BJ (cell line): ENCODE results near the gene CMPK1. TPM values are rescaled to one million over a fixed set of nuclear protein-coding genes. Genes with fewer than 3 reads are reported as not detected.

ENCODE experiments used
- CTCF ChIA-PET: fragments of 350-600 bp; formaldehyde crosslinking; extraction: SDS; loops from one replicate; lab custom pipeline; 2021; ENCODE audit warnings: antibody characterized with exemption, inconsistent platforms; lab: Yijun Ruan, JAX
- POLR2A ChIA-PET: fragments of 300-600 bp; sonication (Branson Sonifier 250); formaldehyde crosslinking; extraction: SDS; loops from one replicate; lab custom pipeline; 2021; ENCODE audit warnings: antibody characterized with exemption; lab: Charles Lee
- DNase-seq: peaks from one replicate; pipeline ENCODE4 v3.0.0-alpha.2; 2011; ENCODE audit warnings: low read depth
- H3K27me3 ChIP-seq: 2 replicates; pipeline ENCODE4 v1.6.0; 2011; ENCODE audit warnings: low read length; ENCODE audit not compliant: control insufficient read depth, insufficient read depth
- H3K36me3 ChIP-seq: 2 replicates; pipeline ENCODE4 v1.5.1; 2011; ENCODE audit warnings: low read length; ENCODE audit not compliant: control insufficient read depth, insufficient read depth
- H3K4me3 ChIP-seq: 2 replicates; pipeline ENCODE4 v1.5.1; 2011; ENCODE audit warnings: low read depth, mild to moderate bottlenecking, control low read depth, low read length
- polyA plus RNA-seq: library from polyadenylated mRNA; depleted of rRNA; stranded (reverse); fragments of >200 nt; gene quantifications from 2 replicates; pipeline ENCODE4 v1.2.3, GENCODE V29; 2011
- TF ChIP-seq, protein P1 (sequence below): IDR thresholded peaks from 2 replicates; pipeline ENCODE4 v1.5.1; 2011; ENCODE audit warnings: low read depth, mild to moderate bottlenecking, control low read depth, inconsistent platforms, low read length, moderate library complexity; ENCODE audit not compliant: insufficient read depth

CMPK1 gene
- polyA plus RNA-seq, 1 experiment: 22.5 TPM

DNA sequence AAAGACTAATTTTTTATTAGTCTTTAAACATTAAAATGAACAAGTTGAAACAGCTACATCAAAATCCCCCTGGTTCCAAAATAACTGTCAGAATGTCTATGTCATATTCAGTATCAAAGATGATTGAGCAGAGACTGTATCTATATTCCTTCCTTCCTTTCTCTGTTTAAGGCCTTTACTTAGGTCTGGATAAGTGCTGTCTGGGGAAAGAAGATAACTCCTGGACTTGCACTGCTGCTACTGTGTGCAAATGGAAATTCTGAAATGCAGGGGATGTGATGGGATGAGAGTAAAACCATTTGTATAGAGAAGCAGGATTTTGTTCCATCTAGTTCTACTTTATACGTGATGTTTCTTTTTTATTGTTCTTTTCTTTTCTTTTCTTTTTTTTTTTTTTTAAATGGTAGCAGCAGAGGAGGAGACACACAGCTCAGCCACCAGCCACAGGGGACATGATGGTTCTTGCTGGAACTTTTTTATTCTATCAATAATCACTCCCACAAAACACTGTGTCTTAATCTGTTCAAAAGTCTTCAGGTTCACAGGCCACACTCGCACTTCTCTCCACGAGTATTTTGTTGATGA lies 48.9 kb downstream of the CMPK1 start:
- Histone ChIP-seq H3K4me3 (no peak overlapping the region), H3K36me3 (peaks cover 1% of the 10 kb centered on the region; the same call in 1 of the 2 replicates), H3K27me3 (no peaks in the 10 kb centered on the region)
- TF ChIP-seq, protein P1, sequence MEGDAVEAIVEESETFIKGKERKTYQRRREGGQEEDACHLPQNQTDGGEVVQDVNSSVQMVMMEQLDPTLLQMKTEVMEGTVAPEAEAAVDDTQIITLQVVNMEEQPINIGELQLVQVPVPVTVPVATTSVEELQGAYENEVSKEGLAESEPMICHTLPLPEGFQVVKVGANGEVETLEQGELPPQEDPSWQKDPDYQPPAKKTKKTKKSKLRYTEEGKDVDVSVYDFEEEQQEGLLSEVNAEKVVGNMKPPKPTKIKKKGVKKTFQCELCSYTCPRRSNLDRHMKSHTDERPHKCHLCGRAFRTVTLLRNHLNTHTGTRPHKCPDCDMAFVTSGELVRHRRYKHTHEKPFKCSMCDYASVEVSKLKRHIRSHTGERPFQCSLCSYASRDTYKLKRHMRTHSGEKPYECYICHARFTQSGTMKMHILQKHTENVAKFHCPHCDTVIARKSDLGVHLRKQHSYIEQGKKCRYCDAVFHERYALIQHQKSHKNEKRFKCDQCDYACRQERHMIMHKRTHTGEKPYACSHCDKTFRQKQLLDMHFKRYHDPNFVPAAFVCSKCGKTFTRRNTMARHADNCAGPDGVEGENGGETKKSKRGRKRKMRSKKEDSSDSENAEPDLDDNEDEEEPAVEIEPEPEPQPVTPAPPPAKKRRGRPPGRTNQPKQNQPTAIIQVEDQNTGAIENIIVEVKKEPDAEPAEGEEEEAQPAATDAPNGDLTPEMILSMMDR: no peak
- POLR2A ChIA-PET: no interaction called here
- CTCF ChIA-PET: interaction anchor here (0.6 to 1.8 kb wide), 5 partner anchors 9 to 734 kb away, joined by 3 to 10 read pairs (median 5); no protein-coding TSS in a partner anchor
- no peak for DNase-seq

DNA sequence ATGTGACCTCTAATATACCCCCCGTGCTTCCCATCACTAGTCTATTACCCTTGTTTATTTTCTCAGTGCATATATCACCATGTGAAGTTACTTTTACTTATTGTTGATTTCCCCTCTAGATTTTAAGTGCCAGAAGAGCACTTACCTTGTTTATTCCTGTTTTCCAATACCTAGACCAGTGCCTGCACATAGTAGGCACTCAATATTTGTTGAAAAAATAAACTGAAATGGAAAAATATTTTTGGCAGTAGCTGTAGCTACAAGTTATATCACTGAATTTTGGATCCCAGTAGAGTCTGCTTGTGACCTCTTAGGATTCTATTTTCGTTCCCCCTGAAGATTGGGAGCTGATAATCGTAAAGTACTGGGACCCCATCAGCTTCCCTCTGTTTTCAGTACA lies 50.5 kb downstream of the CMPK1 start:
- ChIA-PET CTCF (interaction anchor here (0.7 to 1.6 kb wide), 2 partner anchors 45 to 326 kb away, joined by 3 to 5 read pairs; no protein-coding TSS in a partner anchor), POLR2A (no interaction called here)
- DNase-seq: no peak
- H3K27me3 ChIP-seq: no peaks in the 10 kb centered on the region
- peaks cover 1% of the 10 kb centered on the region; the same call in 1 of the 2 replicates for H3K36me3 ChIP-seq
- H3K4me3 ChIP-seq: no peak overlapping the region
- TF ChIP-seq, protein P1: no peak

DNA sequence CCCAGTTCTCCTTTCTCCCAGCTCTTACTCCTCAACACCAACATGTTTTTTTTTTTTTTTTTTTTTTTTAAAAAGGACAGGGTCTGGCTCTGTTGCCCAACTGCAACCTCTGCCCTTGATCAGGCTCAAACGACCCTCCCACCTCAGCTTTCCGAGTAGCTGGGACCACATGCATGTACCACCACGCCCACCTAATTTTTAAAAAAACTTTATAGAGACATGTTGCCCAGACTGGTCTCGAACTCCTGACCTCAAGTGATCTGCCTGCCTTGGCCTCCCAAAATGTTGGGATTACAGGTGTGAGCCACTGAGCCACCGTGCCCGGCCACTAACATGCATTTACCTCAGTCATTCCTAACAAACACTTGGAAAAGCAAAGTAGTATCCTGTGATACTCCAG lies 51.4 kb downstream of the CMPK1 start:
- POLR2A ChIA-PET: no interaction called here
- CTCF ChIA-PET: no interaction called here
- H3K36me3 ChIP-seq: peaks cover 1% of the 10 kb centered on the region; the same call in 1 of the 2 replicates
- no peak overlapping the region for H3K4me3 ChIP-seq
- no peaks in the 10 kb centered on the region for H3K27me3 ChIP-seq
- TF ChIP-seq, protein P1: no peak
- DNase-seq: no peak

DNA sequence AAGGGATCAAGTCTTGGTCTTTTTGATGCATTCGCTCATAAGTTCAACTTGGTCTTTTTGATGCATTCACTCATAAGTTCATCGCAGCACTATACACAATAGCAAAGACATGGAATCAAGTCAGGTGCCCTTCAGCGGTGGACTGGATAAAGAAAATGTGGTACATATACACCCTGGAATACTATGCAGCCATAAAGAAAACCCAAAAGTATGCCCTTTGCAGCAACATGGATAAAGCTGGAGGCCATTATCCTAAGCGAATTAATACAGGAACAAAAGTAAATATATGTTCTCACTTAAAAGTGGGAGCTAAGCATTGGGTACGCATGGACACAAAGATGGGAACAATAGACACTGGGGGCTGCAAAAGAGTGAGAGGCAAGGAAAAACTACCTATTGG lies 52.7 kb downstream of the CMPK1 start:
- DNase-seq: no peak
- Histone ChIP-seq H3K36me3 (no peaks in the 10 kb centered on the region; the same call in 1 of the 2 replicates), H3K4me3 (no peak overlapping the region), H3K27me3 (no peaks in the 10 kb centered on the region)
- ChIA-PET POLR2A (no interaction called here), CTCF (interaction anchor here (1.0 to 8.9 kb wide), 4 partner anchors 37 to 332 kb away, joined by 3 to 169 read pairs (median 4); partner anchors contain the start of gene FOXD2)
- TF ChIP-seq, protein P1: no peak

DNA sequence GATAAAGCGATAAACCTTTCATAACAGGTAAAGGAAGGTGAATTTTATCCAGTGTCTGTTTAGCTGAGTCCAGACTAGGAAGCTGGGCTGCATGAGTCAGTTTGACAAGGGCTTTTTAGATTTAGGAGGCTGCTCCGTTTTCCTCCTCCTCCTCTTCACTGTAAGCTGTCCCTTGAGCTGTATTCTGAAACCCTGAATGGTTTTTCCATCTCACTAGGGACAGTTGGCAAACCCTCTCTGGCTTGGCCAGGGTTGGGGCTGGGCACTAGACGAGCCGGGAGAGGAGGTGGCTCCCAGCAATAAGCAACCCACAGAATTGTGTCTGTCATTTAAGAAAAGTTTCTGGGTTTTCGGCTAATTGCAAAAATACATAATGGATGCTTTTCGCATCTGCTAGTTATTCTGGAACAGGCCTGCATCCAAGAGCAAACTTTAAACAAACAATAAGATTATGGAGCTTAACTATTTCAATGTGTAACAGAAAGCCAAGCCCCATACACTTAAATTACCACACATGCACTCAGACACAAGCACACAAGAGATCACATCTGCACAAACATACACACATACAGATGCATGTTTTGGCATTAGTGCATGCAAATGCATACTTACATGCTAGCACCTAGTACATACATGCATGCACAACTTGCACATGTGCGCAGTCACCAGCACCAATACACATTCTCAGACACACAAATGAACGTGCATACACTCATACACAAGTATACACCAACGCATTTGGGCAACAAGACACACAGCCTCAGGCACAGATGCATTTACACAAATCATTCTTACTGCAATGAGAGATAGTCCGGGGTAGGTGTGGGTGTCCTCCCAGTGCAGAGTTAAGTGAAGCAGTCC lies 54.7 kb downstream of the CMPK1 start:
- no peak overlapping the region for H3K4me3 ChIP-seq
- no peaks in the 10 kb centered on the region for H3K36me3 ChIP-seq
- CTCF ChIA-PET: interaction anchor here (0.6 to 8.9 kb wide), 32 partner anchors 9 to 671 kb away, joined by 3 to 169 read pairs (median 6); partner anchors contain the start of gene FOXD2
- TF ChIP-seq, protein P1: no peak
- POLR2A ChIA-PET: no interaction called here
- DNase-seq: no peak
- no peaks in the 10 kb centered on the region for H3K27me3 ChIP-seq
